IMR-90 (cell line): ENCODE results near the gene NAV2.

Experiments used
- BHLHE40 ChIP-seq: fragments of 150-350 bp; IDR thresholded peaks from 2 replicates; pipeline ENCODE4 v1.6.1; 2016; ENCODE audit warnings: mild to moderate bottlenecking, low read depth, low read length
- CEBPB ChIP-seq: IDR thresholded peaks from 2 replicates; pipeline ENCODE4 v1.6.1; 2012; ENCODE audit warnings: low read depth, low read length, improper control_type of control experiment
- FOS ChIP-seq: fragments of 150-350 bp; IDR thresholded peaks from 2 replicates; pipeline ENCODE4 v1.6.1; 2016; ENCODE audit warnings: low read depth, low read length
- POLR2A ChIP-seq: IDR thresholded peaks from 2 replicates; pipeline ENCODE4 v1.6.1; 2012; ENCODE audit warnings: mild to moderate bottlenecking, low read depth, low read length
- RAD21 ChIP-seq: IDR thresholded peaks from 2 replicates; pipeline ENCODE4 v1.6.1; 2012; ENCODE audit warnings: low read length, improper control_type of control experiment
- RCOR1 ChIP-seq: IDR thresholded peaks from 2 replicates; pipeline ENCODE4 v1.6.1; 2012; ENCODE audit warnings: mild to moderate bottlenecking, low read length, improper control_type of control experiment; ENCODE audit not compliant: insufficient replicate concordance
- RFX5 ChIP-seq: IDR thresholded peaks from 2 replicates; pipeline ENCODE4 v1.8.0; 2012; ENCODE audit warnings: low read depth, mild to moderate bottlenecking, low read length, moderate library complexity
- SMC3 ChIP-seq: fragments of 150-350 bp; IDR thresholded peaks from 2 replicates; pipeline ENCODE4 v1.6.1; 2016; ENCODE audit warnings: low read depth, mild to moderate bottlenecking, antibody characterized with exemption, low read length, moderate library complexity
- TF ChIP-seq, protein P1 (sequence below): conservative IDR thresholded peaks from 2 replicates; pipeline ENCODE4 v1.5.1; 2012; ENCODE audit warnings: mild to moderate bottlenecking, low read depth, low read length, improper control_type of control experiment

DNA sequence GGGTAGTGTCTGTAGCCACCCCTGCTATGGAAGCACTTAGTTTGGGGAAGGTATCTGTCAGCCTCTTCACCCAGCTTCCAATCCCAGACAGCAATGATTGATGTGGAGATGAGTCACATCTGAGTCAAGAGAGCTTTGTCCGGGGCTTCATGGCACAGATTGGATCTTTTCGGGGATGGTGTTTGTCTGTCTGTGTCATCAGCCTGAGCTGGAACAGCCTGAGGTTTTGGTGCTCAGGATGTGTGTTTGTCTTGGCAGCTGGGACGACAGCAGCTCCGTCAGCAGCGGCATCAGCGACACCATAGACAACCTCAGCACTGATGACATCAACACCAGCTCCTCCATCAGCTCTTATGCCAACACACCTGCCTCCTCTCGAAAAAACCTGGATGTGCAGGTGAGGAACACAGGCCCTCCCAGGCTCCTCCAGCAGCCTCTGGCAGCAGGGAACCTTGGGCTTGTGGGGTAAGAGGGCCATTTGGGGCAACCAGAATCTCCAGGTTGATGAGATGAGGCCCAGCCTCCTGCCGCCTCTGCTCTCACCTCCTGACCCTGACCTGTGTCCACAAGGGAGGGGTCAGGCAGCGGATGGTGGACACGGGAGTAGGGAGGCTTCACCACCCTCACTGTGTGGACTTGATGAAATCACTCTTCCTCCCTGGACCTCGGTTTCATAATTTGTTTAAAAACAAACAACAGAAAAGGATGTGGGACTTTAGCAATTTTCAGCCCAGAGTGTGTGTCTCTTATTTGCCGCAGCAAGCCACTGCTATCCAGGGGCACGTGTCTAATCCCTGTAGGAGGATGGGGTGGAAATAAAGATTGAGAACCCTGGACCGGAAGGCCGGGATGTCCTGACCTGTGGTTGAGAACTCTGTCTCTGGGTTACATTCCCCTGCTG lies 323.3 kb downstream of the NAV2 start:
- no peak for TF ChIP-seq SMC3
- TF ChIP-seq, protein P1, sequence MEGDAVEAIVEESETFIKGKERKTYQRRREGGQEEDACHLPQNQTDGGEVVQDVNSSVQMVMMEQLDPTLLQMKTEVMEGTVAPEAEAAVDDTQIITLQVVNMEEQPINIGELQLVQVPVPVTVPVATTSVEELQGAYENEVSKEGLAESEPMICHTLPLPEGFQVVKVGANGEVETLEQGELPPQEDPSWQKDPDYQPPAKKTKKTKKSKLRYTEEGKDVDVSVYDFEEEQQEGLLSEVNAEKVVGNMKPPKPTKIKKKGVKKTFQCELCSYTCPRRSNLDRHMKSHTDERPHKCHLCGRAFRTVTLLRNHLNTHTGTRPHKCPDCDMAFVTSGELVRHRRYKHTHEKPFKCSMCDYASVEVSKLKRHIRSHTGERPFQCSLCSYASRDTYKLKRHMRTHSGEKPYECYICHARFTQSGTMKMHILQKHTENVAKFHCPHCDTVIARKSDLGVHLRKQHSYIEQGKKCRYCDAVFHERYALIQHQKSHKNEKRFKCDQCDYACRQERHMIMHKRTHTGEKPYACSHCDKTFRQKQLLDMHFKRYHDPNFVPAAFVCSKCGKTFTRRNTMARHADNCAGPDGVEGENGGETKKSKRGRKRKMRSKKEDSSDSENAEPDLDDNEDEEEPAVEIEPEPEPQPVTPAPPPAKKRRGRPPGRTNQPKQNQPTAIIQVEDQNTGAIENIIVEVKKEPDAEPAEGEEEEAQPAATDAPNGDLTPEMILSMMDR = no peak
- TF ChIP-seq FOS = peak; percentile 98
- peak; percentile 94 for TF ChIP-seq CEBPB
- peak; percentile 57 for TF ChIP-seq BHLHE40
- no peak for TF ChIP-seq RAD21
- peak; percentile 86 for TF ChIP-seq RCOR1
- no peak for TF ChIP-seq POLR2A
- no peak for TF ChIP-seq RFX5
